Ishikawa (cell line): ENCODE data around the gene SRPK2.

Source experiments
- CEBPB ChIP-seq: IDR thresholded peaks from 2 replicates; pipeline ENCODE4 v1.6.1; 2012
- CREB1 ChIP-seq: IDR thresholded peaks from 2 replicates; pipeline ENCODE4 v1.6.1; 2012; ENCODE audit warnings: low read depth
- EGR1 ChIP-seq: IDR thresholded peaks from 2 replicates; pipeline ENCODE4 v1.6.1; 2012
- EP300 ChIP-seq: IDR thresholded peaks from 2 replicates; pipeline ENCODE4 v1.6.1; 2012; ENCODE audit warnings: borderline replicate concordance
- FOXM1 ChIP-seq: IDR thresholded peaks from 2 replicates; pipeline ENCODE4 v1.6.1; 2012; ENCODE audit warnings: low read depth, borderline replicate concordance
- MAX ChIP-seq: IDR thresholded peaks from 2 replicates; pipeline ENCODE4 v1.6.1; 2012
- NFIC ChIP-seq: IDR thresholded peaks from 2 replicates; pipeline ENCODE4 v1.6.1; 2012
- RAD21 ChIP-seq: IDR thresholded peaks from 2 replicates; pipeline ENCODE4 v1.6.1; 2012; ENCODE audit warnings: low read depth
- REST ChIP-seq: IDR thresholded peaks from 2 replicates; pipeline ENCODE4 v1.6.1; 2012; ENCODE audit warnings: low read depth, mild to moderate bottlenecking
- TAF1 ChIP-seq: IDR thresholded peaks from 2 replicates; pipeline ENCODE4 v1.6.1; 2012; ENCODE audit warnings: low read depth, mild to moderate bottlenecking
- TCF12 ChIP-seq: IDR thresholded peaks from 2 replicates; pipeline ENCODE4 v1.6.1; 2012; ENCODE audit warnings: low read depth
- TEAD4 ChIP-seq: IDR thresholded peaks from 2 replicates; pipeline ENCODE4 v1.6.1; 2012
- YY1 ChIP-seq: IDR thresholded peaks from 2 replicates; pipeline ENCODE4 v1.6.1; 2012; ENCODE audit warnings: low read depth
- ZBTB7A ChIP-seq: IDR thresholded peaks from 2 replicates; pipeline ENCODE4 v1.6.1; 2012; ENCODE audit warnings: low read depth
- TF ChIP-seq, protein P1 (sequence below): IDR thresholded peaks from 2 replicates; pipeline ENCODE4 v1.6.1; 2012

SRPK2 gene

GRCh38 chr7:105132335-105132734, 256.4 kb downstream of the SRPK2 start:
- no peak for TF ChIP-seq FOXM1
- TF ChIP-seq, protein P1, sequence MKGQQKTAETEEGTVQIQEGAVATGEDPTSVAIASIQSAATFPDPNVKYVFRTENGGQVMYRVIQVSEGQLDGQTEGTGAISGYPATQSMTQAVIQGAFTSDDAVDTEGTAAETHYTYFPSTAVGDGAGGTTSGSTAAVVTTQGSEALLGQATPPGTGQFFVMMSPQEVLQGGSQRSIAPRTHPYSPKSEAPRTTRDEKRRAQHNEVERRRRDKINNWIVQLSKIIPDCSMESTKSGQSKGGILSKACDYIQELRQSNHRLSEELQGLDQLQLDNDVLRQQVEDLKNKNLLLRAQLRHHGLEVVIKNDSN: no peak
- no peak for TF ChIP-seq YY1
- TF ChIP-seq TEAD4: no peak
- no peak for TF ChIP-seq REST
- TF ChIP-seq CEBPB: no peak
- no peak for TF ChIP-seq EGR1
- no peak for TF ChIP-seq TAF1
- TF ChIP-seq ZBTB7A: no peak
- no peak for TF ChIP-seq EP300
- no peak for TF ChIP-seq RAD21

DNA sequence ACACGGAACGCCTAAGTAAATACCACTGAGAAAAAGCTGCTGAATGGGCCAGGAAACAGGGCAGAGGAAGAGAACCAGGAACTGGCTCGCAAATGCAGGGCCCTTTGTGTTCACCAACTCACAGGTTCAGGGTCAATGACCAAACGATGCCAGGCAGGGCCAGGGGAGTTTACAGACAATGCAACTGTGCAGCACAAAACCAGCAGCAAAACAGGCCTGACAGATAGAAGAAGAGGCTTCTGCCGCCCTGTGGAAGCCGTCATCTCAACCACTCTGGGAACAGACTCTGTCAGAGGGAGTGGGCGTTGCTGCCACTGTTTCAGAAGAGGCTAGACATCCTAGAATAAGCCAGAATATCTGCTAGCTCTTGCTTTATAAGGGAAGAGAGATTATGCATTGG, 256.8 kb downstream of the SRPK2 start:
- TF ChIP-seq ZBTB7A (no peak), TAF1 (no peak), REST (no peak), EP300 (no peak)

DNA sequence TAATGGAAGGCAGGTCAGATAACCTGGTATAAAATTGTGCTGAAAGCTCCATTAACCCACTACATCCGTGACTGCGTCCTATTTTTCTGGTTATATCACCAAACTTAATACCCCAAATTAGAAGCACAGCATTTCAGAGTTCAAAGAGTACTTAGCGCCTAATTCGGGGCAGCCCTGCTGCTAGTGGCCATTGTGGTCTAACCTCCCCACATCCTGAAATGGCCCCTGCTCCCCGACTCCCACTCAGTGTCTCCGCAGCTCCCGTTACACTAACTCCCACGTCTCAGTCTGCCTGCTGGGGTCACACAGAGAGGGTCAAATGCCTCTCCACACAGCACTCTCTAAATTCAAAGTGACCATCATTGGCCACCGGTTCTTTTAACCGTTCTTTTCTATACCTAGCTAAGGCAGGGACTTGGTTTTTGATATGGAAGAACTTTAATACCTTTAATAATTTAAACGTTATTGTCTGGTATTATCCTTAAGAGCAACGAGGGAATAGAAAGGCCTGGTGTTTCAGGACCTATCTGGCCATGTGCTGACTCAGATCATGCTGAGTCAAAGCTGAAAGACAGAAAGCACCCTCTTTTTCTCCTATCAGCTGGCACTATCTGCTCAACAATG, 257.6 kb downstream of the SRPK2 start:
- no peak for TF ChIP-seq RAD21
- TF ChIP-seq TEAD4: no peak
- no peak for TF ChIP-seq EGR1
- TF ChIP-seq NFIC: no peak
- TF ChIP-seq, protein P1: no peak
- no peak for TF ChIP-seq REST
- TF ChIP-seq TCF12: no peak
- no peak for TF ChIP-seq TAF1
- TF ChIP-seq ZBTB7A: no peak
- no peak for TF ChIP-seq MAX
- TF ChIP-seq YY1: no peak
- TF ChIP-seq CEBPB: no peak
- TF ChIP-seq FOXM1: no peak
- TF ChIP-seq CREB1: no peak
- TF ChIP-seq EP300: no peak

DNA sequence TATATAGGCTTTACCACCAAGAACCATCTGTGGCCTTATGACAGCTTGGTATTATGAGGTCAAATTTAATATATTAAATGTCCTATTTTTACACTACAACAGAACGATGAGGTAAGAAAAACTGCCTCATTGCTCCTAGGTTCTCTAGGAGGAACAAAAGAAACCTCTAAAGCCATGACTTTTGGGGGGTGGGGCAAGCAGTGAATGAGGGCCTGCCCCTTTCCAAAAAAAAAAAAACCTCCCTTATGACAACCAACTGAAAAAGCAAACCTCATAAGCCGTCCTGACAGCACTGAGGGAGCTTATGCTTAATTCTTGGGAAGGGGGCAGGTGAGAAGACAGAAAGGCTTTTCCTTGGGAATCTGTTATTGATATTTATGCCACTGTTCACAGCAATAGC, 258.1 kb downstream of the SRPK2 start:
- TF ChIP-seq EP300 (no peak), MAX (no peak), CEBPB (no peak), TEAD4 (no peak), REST (no peak), YY1 (no peak), EGR1 (no peak), CREB1 (no peak), TAF1 (no peak), RAD21 (no peak), FOXM1 (no peak), NFIC (no peak), TCF12 (no peak)
- TF ChIP-seq, protein P1: no peak
